Trophoblast cell (in vitro differentiated cells and primary cell): ENCODE data around the gene TEAD1.
A peak's percentile ranks its signal among the peaks of the same experiment; 100 is the strongest.

Experiments used
- DNase-seq, 2 donors: peaks; one replicate each; pipeline ENCODE4 v3.0.0-alpha.2; 2016
- H2AFZ ChIP-seq: 2 replicates; pipeline ENCODE4 v1.6.1; 2013; ENCODE audit warnings: low read length, moderate library complexity, mild to moderate bottlenecking; ENCODE audit not compliant: insufficient read depth, poor library complexity
- H2AK5ac ChIP-seq: 2 replicates; pipeline ENCODE4 v1.6.1; 2013; ENCODE audit warnings: mild to moderate bottlenecking, low read length
- H2BK120ac ChIP-seq: 2 replicates; pipeline ENCODE4 v1.6.1; 2013; ENCODE audit warnings: low read length, mild to moderate bottlenecking, moderate library complexity; ENCODE audit not compliant: insufficient read depth, poor library complexity
- H2BK12ac ChIP-seq: 2 replicates; pipeline ENCODE4 v1.6.1; 2013; ENCODE audit warnings: mild to moderate bottlenecking, low read length, moderate library complexity
- H2BK5ac ChIP-seq: 2 replicates; pipeline ENCODE4 v1.6.1; 2013; ENCODE audit warnings: low read length, low read depth, moderate library complexity, mild to moderate bottlenecking; ENCODE audit not compliant: poor library complexity
- H3K14ac ChIP-seq: 2 replicates; pipeline ENCODE4 v1.6.1; 2013; ENCODE audit warnings: mild to moderate bottlenecking, low read length
- H3K18ac ChIP-seq: 2 replicates; pipeline ENCODE4 v1.6.1; 2013; ENCODE audit warnings: mild to moderate bottlenecking, low read length
- H3K23ac ChIP-seq: 2 replicates; pipeline ENCODE4 v1.6.1; 2013; ENCODE audit warnings: low read length
- H3K27ac ChIP-seq: 2 replicates; pipeline ENCODE4 v1.5.1; 2013; ENCODE audit warnings: low read depth, mild to moderate bottlenecking, inconsistent platforms, low read length, moderate library complexity
- H3K27me3 ChIP-seq: 2 replicates; pipeline ENCODE4 v1.6.1; 2013; ENCODE audit warnings: inconsistent platforms, mild to moderate bottlenecking, low read length, moderate library complexity; ENCODE audit not compliant: insufficient read depth
- H3K36me3 ChIP-seq, 2 experiments: 1 replicate in 1 of 2; 2 replicates in 1 of 2; pipeline ENCODE4 v1.6.1; 2013; ENCODE audit warnings: low read length in 2 of 2, mild to moderate bottlenecking in 2 of 2, moderate library complexity in 1 of 2; ENCODE audit not compliant: insufficient read depth in 2 of 2, control insufficient read depth in 1 of 2
- H3K4ac ChIP-seq: 2 replicates; pipeline ENCODE4 v1.6.1; 2013; ENCODE audit warnings: low read depth, mild to moderate bottlenecking, low read length, moderate library complexity
- H3K4me1 ChIP-seq, 2 experiments: 1 replicate in 1 of 2; 2 replicates in 1 of 2; pipeline ENCODE4 v1.6.1; 2013; ENCODE audit warnings: low read length in 2 of 2, mild to moderate bottlenecking in 2 of 2, moderate library complexity in 1 of 2; ENCODE audit not compliant: insufficient read depth in 2 of 2, control insufficient read depth in 1 of 2
- H3K4me2 ChIP-seq: 2 replicates; pipeline ENCODE4 v1.6.1; 2013; ENCODE audit warnings: inconsistent platforms, mild to moderate bottlenecking, low read length, moderate library complexity
- H3K4me3 ChIP-seq: 2 replicates; pipeline ENCODE4 v1.5.1; 2013; ENCODE audit warnings: mild to moderate bottlenecking, low read depth, low read length, inconsistent platforms
- H3K79me1 ChIP-seq: one replicate; pipeline ENCODE4 v1.6.1; 2013; ENCODE audit warnings: low read length
- H3K79me2 ChIP-seq: 2 replicates; pipeline ENCODE4 v1.6.1; 2013; ENCODE audit warnings: low read length, mild to moderate bottlenecking; ENCODE audit not compliant: control insufficient read depth, insufficient read depth, poor library complexity
- H3K9ac ChIP-seq: 2 replicates; pipeline ENCODE4 v1.6.1; 2013; ENCODE audit warnings: mild to moderate bottlenecking, low read length
- H3K9me3 ChIP-seq: 2 replicates; pipeline ENCODE4 v1.6.1; 2013; ENCODE audit warnings: low read depth, mild to moderate bottlenecking, control low read depth, inconsistent platforms, low read length; ENCODE audit not compliant: insufficient read depth
- H4K12ac ChIP-seq: 2 replicates; pipeline ENCODE4 v1.6.1; 2013; ENCODE audit warnings: low read depth, mild to moderate bottlenecking, low read length, moderate library complexity
- H4K8ac ChIP-seq: 2 replicates; pipeline ENCODE4 v1.6.1; 2013; ENCODE audit warnings: low read depth, mild to moderate bottlenecking, low read length, moderate library complexity
- H4K91ac ChIP-seq: one replicate; pipeline ENCODE4 v1.6.1; 2013; ENCODE audit warnings: low read depth, mild to moderate bottlenecking, low read length, moderate library complexity
- WGBS: extraction: QIAGEN DNeasy Blood & Tissue Kit; methylation state at CpG from one replicate; pipeline ENCODE4 v1.1.7; 2013; ENCODE audit warnings: missing lambda C conversion rate; ENCODE audit not compliant: insufficient read length, insufficient coverage; ENCODE audit errors: extremely low coverage; 5-methylcytosine and 5-hydroxymethylcytosine counted together

Gene TEAD1

GRCh38 chr11:12865863-12866595, 191.8 kb downstream of the TEAD1 start:
- H3K4me2 ChIP-seq = no peak overlapping the region
- H4K8ac ChIP-seq = no peak overlapping the region
- H3K36me3 ChIP-seq = peaks cover 5 to 7% of the 10 kb centered on the region in 2 experiments
- H2BK120ac ChIP-seq = peak overlapping the region; percentile 53
- H3K9me3 ChIP-seq = no peaks in the 10 kb centered on the region
- no peaks in the 10 kb centered on the region for H3K27me3 ChIP-seq
- H3K18ac ChIP-seq = peak overlapping the region; percentile 68
- no CpG with 5 or more reads among the region's 6 CpGs for WGBS
- no peak overlapping the region for H4K91ac ChIP-seq
- H2AFZ ChIP-seq = no peak overlapping the region
- no peak overlapping the region for H3K23ac ChIP-seq
- no peak overlapping the region for H3K14ac ChIP-seq
- no peak overlapping the region for H2AK5ac ChIP-seq
- no peak overlapping the region for H4K12ac ChIP-seq
- no peak for DNase-seq
- peaks cover 5% of the 10 kb centered on the region for H3K79me2 ChIP-seq
- no peak overlapping the region for H3K27ac ChIP-seq
- no peak overlapping the region for H2BK12ac ChIP-seq
- peaks cover 2% of the 10 kb centered on the region for H3K79me1 ChIP-seq
- H3K9ac ChIP-seq = no peak overlapping the region
- H2BK5ac ChIP-seq = no peak overlapping the region
- no peak overlapping the region for H3K4me3 ChIP-seq
- peak overlapping the region; percentile 91 for H3K4ac ChIP-seq
- peaks cover 6 to 18% of the 10 kb centered on the region in 2 experiments for H3K4me1 ChIP-seq

GRCh38 chr11:12867531-12867930, 193.3 kb downstream of the TEAD1 start:
- Histone ChIP-seq H3K27ac (no peak overlapping the region), H2BK12ac (no peak overlapping the region), H3K79me1 (peaks cover 4% of the 10 kb centered on the region), H4K8ac (no peak overlapping the region), H2BK5ac (no peak overlapping the region), H4K12ac (no peak overlapping the region), H3K4me2 (no peak overlapping the region), H4K91ac (no peak overlapping the region), H3K9me3 (no peaks in the 10 kb centered on the region), H3K4me1 (peaks cover 12 to 22% of the 10 kb centered on the region in 2 experiments), H3K23ac (no peak overlapping the region), H3K79me2 (peaks cover 8% of the 10 kb centered on the region), H3K18ac (peak overlapping the region; percentile 32), H2AK5ac (no peak overlapping the region), H3K4me3 (no peak overlapping the region), H3K36me3 (peaks cover 5 to 14% of the 10 kb centered on the region in 2 experiments), H2AFZ (no peak overlapping the region), H3K9ac (no peak overlapping the region), H3K14ac (no peak overlapping the region), H3K27me3 (no peaks in the 10 kb centered on the region), H3K4ac (peak overlapping the region; percentile 38), H2BK120ac (no peak overlapping the region)
- WGBS = no CpG with 5 or more reads among the region's 2 CpGs
- DNase-seq = no peak

- no CpG with 5 or more reads among the region's 3 CpGs for WGBS
- Histone ChIP-seq H3K4me3 (no peak overlapping the region), H3K9me3 (no peaks in the 10 kb centered on the region), H2BK120ac (no peak overlapping the region), H3K36me3 (peaks cover 5 to 14% of the 10 kb centered on the region in 2 experiments), H2AFZ (no peak overlapping the region), H3K27ac (no peak overlapping the region), H3K18ac (peak overlapping the region; percentile 19), H2BK5ac (no peak overlapping the region), H4K91ac (no peak overlapping the region), H3K4me2 (no peak overlapping the region), H3K27me3 (no peaks in the 10 kb centered on the region), H2BK12ac (no peak overlapping the region), H4K8ac (no peak overlapping the region), H3K79me2 (peaks cover 8% of the 10 kb centered on the region), H3K14ac (no peak overlapping the region), H3K4ac (no peak overlapping the region), H3K79me1 (peaks cover 4% of the 10 kb centered on the region), H4K12ac (no peak overlapping the region), H3K4me1 (peaks cover 10 to 22% of the 10 kb centered on the region in 2 experiments), H3K9ac (no peak overlapping the region), H2AK5ac (no peak overlapping the region), H3K23ac (no peak overlapping the region)
- no peak for DNase-seq
Measured at GRCh38 chr11:12868315-12869073, 194.3 kb downstream of the TEAD1 start.

GRCh38 chr11:12871241-12871640, 197.0 kb downstream of the TEAD1 start:
- no CpG with 5 or more reads among the region's 2 CpGs for WGBS
- H4K12ac ChIP-seq = no peak overlapping the region

More at GRCh38 chr11:12871241-12871640, 197.0 kb downstream of the TEAD1 start:
- Histone ChIP-seq H2BK12ac (peak overlapping the region; percentile 42), H3K4me2 (no peak overlapping the region), H4K91ac (no peak overlapping the region), H3K27ac (no peak overlapping the region), H3K9me3 (no peaks in the 10 kb centered on the region), H2BK120ac (no peak overlapping the region), H3K18ac (peak overlapping the region; percentile 37), H3K9ac (no peak overlapping the region), H3K36me3 (peaks cover 5 to 15% of the 10 kb centered on the region in 2 experiments), H3K4ac (peak overlapping the region; percentile 9), H3K79me1 (peaks cover 3% of the 10 kb centered on the region), H3K23ac (no peak overlapping the region), H4K8ac (no peak overlapping the region), H3K14ac (peak overlapping the region; percentile 7), H3K27me3 (no peaks in the 10 kb centered on the region), H3K79me2 (peaks cover 6% of the 10 kb centered on the region), H3K4me3 (no peak overlapping the region), H2BK5ac (no peak overlapping the region), H3K4me1 (peaks cover 10 to 14% of the 10 kb centered on the region in 2 experiments), H2AFZ (no peak overlapping the region), H2AK5ac (no peak overlapping the region)
- DNase-seq = no peak
